Gastroesophageal sphincter (tissue), 4 donors: ENCODE measurements around the gene GP2. TPM values are rescaled to one million over a fixed set of nuclear protein-coding genes. Genes with fewer than 3 reads are reported as not detected.

Source experiments
- ATAC-seq: fragments of 150-250 bp; one replicate; pipeline ENCODE4 v1.9.1; 2016; ENCODE audit warnings: mild to moderate bottlenecking, moderate library complexity
- H3K27ac ChIP-seq, 4 donors: fragments of 200-600 bp; sonication (generic) in 3 of 4; 1 replicate in 3 of 4; 2 replicates in 1 of 4; pipeline ENCODE4 v1.5.1; 2016 to 2019
- H3K27me3 ChIP-seq: fragments of 200-600 bp; sonication (generic); one replicate; pipeline ENCODE4 v1.5.1; 2019
- H3K36me3 ChIP-seq, 2 donors: fragments of 200-600 bp; sonication (generic); one replicate each; pipeline ENCODE4 v1.5.1; 2019; ENCODE audit warnings: control low read depth in 1 of 2
- H3K4me1 ChIP-seq, 3 donors: fragments of 200-600 bp; sonication (generic); 1 replicate in 2 of 3; 2 replicates in 1 of 3; pipeline ENCODE4 v1.5.1; 2016 to 2019; ENCODE audit warnings: control low read depth in 2 of 3
- H3K4me3 ChIP-seq, 2 donors: fragments of 200-600 bp; sonication (generic); one replicate each; pipeline ENCODE4 v1.5.1; 2019; ENCODE audit warnings: mild to moderate bottlenecking in 1 of 2, moderate library complexity in 1 of 2
- H3K9me3 ChIP-seq, 3 donors: fragments of 200-600 bp; sonication (generic); one replicate each; pipeline ENCODE4 v1.5.1; 2017 to 2019; ENCODE audit warnings: control low read depth in 2 of 3
- CTCF ChIP-seq, 4 experiments: fragments of 200-600 bp in 2 of 4; fragments of 450-650 bp in 2 of 4; sonication (generic) in 1 of 4; IDR thresholded peaks; one replicate each; pipeline ENCODE4 v1.5.1; 2017 to 2019; ENCODE audit warnings: antibody characterized with exemption in 4 of 4, mild to moderate bottlenecking in 2 of 4, moderate library complexity in 2 of 4
- EP300 ChIP-seq: sonication (generic); formaldehyde crosslinking; IDR thresholded peaks from one replicate; pipeline ENCODE4 v1.6.1; 2017; ENCODE audit warnings: antibody characterized with exemption, mild to moderate bottlenecking
- POLR2A ChIP-seq, 2 donors: fragments of 450-650 bp; IDR thresholded peaks; one replicate each; pipeline ENCODE4 v1.6.1; 2017; ENCODE audit warnings: antibody characterized with exemption in 2 of 2, mild to moderate bottlenecking in 2 of 2, moderate library complexity in 1 of 2
- POLR2AphosphoS5 ChIP-seq: sonication (generic); formaldehyde crosslinking; IDR thresholded peaks from one replicate; pipeline ENCODE4 v1.6.1; 2017; ENCODE audit warnings: antibody characterized with exemption
- WGBS, 2 donors: methylation state at CpG; one replicate each; pipeline ENCODE4 v1.1.5; 2018; ENCODE audit warnings: low coverage in 1 of 2; 5-methylcytosine and 5-hydroxymethylcytosine counted together
- total RNA-seq, 4 donors: library from RNA; depleted of rRNA; stranded (reverse); fragments of >200 nt; gene quantifications; one replicate each; pipeline ENCODE4 v1.1.0, GENCODE V29; 2016

Gene GP2
- total RNA-seq, 4 donors from 2014 or later, result 0.10 TPM; not detected in 3

GRCh38 chr16:20268409-20268808 is 58.9 kb downstream of the GP2 start:
- Histone ChIP-seq H3K9me3 (no peaks in the 10 kb centered on the region), H3K27me3 (no peaks in the 10 kb centered on the region), H3K4me1 (no peaks in the 10 kb centered on the region), H3K4me3 (no peak overlapping the region), H3K36me3 (no peaks in the 10 kb centered on the region), H3K27ac (no peak overlapping the region)
- 62 to 63% methylated on average over 5 of the region's 5 CpGs for WGBS, 2 donors
- ATAC-seq, result no peak
- TF ChIP-seq POLR2AphosphoS5 (no peak), EP300 (no peak), POLR2A (IDR thresholded peaks at IDR 0.05) (no peak), CTCF (IDR thresholded peaks at IDR 0.05) (no peak)

- TF ChIP-seq EP300 (no peak), POLR2A (IDR thresholded peaks at IDR 0.05) (no peak), POLR2AphosphoS5 (no peak)
- H3K36me3 ChIP-seq, result no peaks in the 10 kb centered on the region
- H3K4me3 ChIP-seq, result no peak overlapping the region
- WGBS, 2 donors, result 75 to 93% methylated on average over 2 to 3 of the region's 4 CpGs
- no peaks in the 10 kb centered on the region for H3K4me1 ChIP-seq
- H3K9me3 ChIP-seq, result no peaks in the 10 kb centered on the region
- ATAC-seq, result no peak
- H3K27ac ChIP-seq, result no peak overlapping the region
- H3K27me3 ChIP-seq, result peaks cover 14% of the 10 kb centered on the region
These were observed 62.3 kb downstream of the GP2 start for GRCh38 chr16:20265019-20265418.

- Histone ChIP-seq H3K27ac (no peak overlapping the region), H3K36me3 (no peaks in the 10 kb centered on the region), H3K4me3 (no peak overlapping the region), H3K4me1 (no peaks in the 10 kb centered on the region), H3K9me3 (no peaks in the 10 kb centered on the region), H3K27me3 (peaks cover 14% of the 10 kb centered on the region)
- ATAC-seq, result no peak
- TF ChIP-seq EP300, result no peak
- no peak for TF ChIP-seq POLR2AphosphoS5
- no peak for TF ChIP-seq CTCF (IDR thresholded peaks at IDR 0.05)
- TF ChIP-seq POLR2A (IDR thresholded peaks at IDR 0.05), result no peak
- 62 to 71% methylated on average over 3 to 11 of the region's 12 CpGs for WGBS, 2 donors
These were observed 64.0 kb downstream of the GP2 start for GRCh38 chr16:20263138-20263855.

- peaks cover 14% of the 10 kb centered on the region for H3K27me3 ChIP-seq
- no peaks in the 10 kb centered on the region for H3K36me3 ChIP-seq
- no peak overlapping the region for H3K4me3 ChIP-seq
- H3K4me1 ChIP-seq, result no peaks in the 10 kb centered on the region
- no peak for ATAC-seq
- TF ChIP-seq POLR2A (IDR thresholded peaks at IDR 0.05), result no peak
- TF ChIP-seq EP300, result no peak
- no peak for TF ChIP-seq POLR2AphosphoS5
- TF ChIP-seq CTCF (IDR thresholded peaks at IDR 0.05), result no peak
- H3K9me3 ChIP-seq, result no peaks in the 10 kb centered on the region
- no peak overlapping the region for H3K27ac ChIP-seq
- 87% methylated on average over 6 of the region's 9 CpGs; no CpG with 5 or more reads in 1 of the 2 donors for whole genome bisulfite sequencing, 2 donors
These were observed 65.1 kb downstream of the GP2 start for GRCh38 chr16:20262248-20262647.

- no peak for ATAC-seq
- Histone ChIP-seq H3K4me3 (no peak overlapping the region), H3K36me3 (no peaks in the 10 kb centered on the region), H3K27ac (no peak overlapping the region), H3K9me3 (no peaks in the 10 kb centered on the region), H3K4me1 (no peaks in the 10 kb centered on the region), H3K27me3 (peaks cover 17% of the 10 kb centered on the region)
- WGBS, 2 donors, result 48 to 77% methylated on average over 4 to 5 of the region's 11 CpGs
- TF ChIP-seq CTCF (IDR thresholded peaks at IDR 0.05), result no peak
- TF ChIP-seq EP300, result no peak
These were observed 66.9 kb downstream of the GP2 start for GRCh38 chr16:20260215-20261009.

Other genes starting within 250 kb of the GP2 start
- not detected for gene UMOD, start 25.2 kb upstream of the GP2 start, total RNA-seq
- gene PDILT, start 77.2 kb upstream of the GP2 start, total RNA-seq, result not detected
- gene ACSM5, start 82.0 kb upstream of the GP2 start, total RNA-seq, result 1 to 10 TPM; 1.3 to 5.4 (median 5.0) TPM
- under 1 TPM in 1 of 4 donors, not detected in 3; 0.15 TPM for gene ACSM2A, start 124.0 kb upstream of the GP2 start, total RNA-seq
- gene ACSM2B, start 248.9 kb upstream of the GP2 start, total RNA-seq, result under 1 TPM in 1 of 4 donors, not detected in 3; 0.13 TPM